IMR-90 (cell line): ENCODE results near the gene TRIO. TPM values are rescaled to one million over a fixed set of nuclear protein-coding genes. Genes with fewer than 3 reads are reported as not detected.

Source experiments
- ATAC-seq: fragments of 200-7000 bp; cut with Tn5 transposase; 2 replicates; pipeline ENCODE4 v1.9.1; 2020; ENCODE audit warnings: low read depth, mild to moderate bottlenecking, moderate library complexity
- BruUV-seq: library from RNA; stranded (reverse); fragments of 400-500 nt; replicated peaks from 2 replicates; lab custom pipeline; 2021; lab: Mats Ljungman, UMichigan
- CTCF ChIA-PET: fragments of 300-600 bp; formaldehyde crosslinking; extraction: SDS; loops from one replicate; lab custom pipeline; 2021; ENCODE audit warnings: antibody characterized with exemption; lab: Yijun Ruan, JAX
- POLR2A ChIA-PET: fragments of 300-600 bp; sonication (Branson Sonifier 250); formaldehyde crosslinking; loops from one replicate; lab custom pipeline; 2022; ENCODE audit warnings: antibody characterized with exemption; ENCODE audit not compliant: unreplicated experiment; lab: Charles Lee
- DNase-seq: peaks from one replicate; pipeline ENCODE4 v3.0.0; 2013
- H2AFZ ChIP-seq: replicated peaks from 2 replicates; pipeline ENCODE3; 2013; ENCODE audit warnings: low read length, mild to moderate bottlenecking; ENCODE audit not compliant: poor library complexity
- H2AK5ac ChIP-seq: 2 replicates; pipeline ENCODE4 v1.6.1; 2013; ENCODE audit warnings: low read depth, low read length, inconsistent platforms
- H2AK9ac ChIP-seq: replicated peaks from 2 replicates; pipeline ENCODE3; 2013; ENCODE audit warnings: mild to moderate bottlenecking, low read depth, low read length, moderate library complexity; ENCODE audit not compliant: poor library complexity
- H2BK120ac ChIP-seq: 2 replicates; pipeline ENCODE4 v1.6.1; 2013; ENCODE audit warnings: low read depth, low read length, inconsistent platforms
- H2BK15ac ChIP-seq: 3 replicates; pipeline ENCODE4 v1.6.1; 2013; ENCODE audit warnings: low read depth, low read length, inconsistent platforms
- H2BK20ac ChIP-seq: 2 replicates; pipeline ENCODE4 v1.6.1; 2013; ENCODE audit warnings: low read depth, mild to moderate bottlenecking, inconsistent platforms, low read length, moderate library complexity
- H2BK5ac ChIP-seq: 2 replicates; pipeline ENCODE4 v1.6.1; 2013; ENCODE audit warnings: mild to moderate bottlenecking, low read depth, low read length, inconsistent platforms; ENCODE audit not compliant: poor library complexity, severe bottlenecking
- H3K14ac ChIP-seq: replicated peaks from 2 replicates; pipeline ENCODE4 v1.6.1; 2013; ENCODE audit warnings: low read depth, low read length, inconsistent platforms
- H3K18ac ChIP-seq: 2 replicates; pipeline ENCODE4 v1.6.1; 2013; ENCODE audit warnings: low read depth, low read length, control low read depth
- H3K23ac ChIP-seq: 2 replicates; pipeline ENCODE4 v1.6.1; 2013; ENCODE audit warnings: low read depth, low read length, inconsistent platforms
- H3K27ac ChIP-seq: 2 replicates; pipeline ENCODE4 v1.5.1; 2013; ENCODE audit warnings: mild to moderate bottlenecking, control low read depth, low read length; ENCODE audit not compliant: insufficient read depth
- H3K27me3 ChIP-seq: 2 replicates; pipeline ENCODE4 v1.6.1; 2013; ENCODE audit warnings: low read length; ENCODE audit not compliant: control insufficient read depth, insufficient read depth
- H3K36me3 ChIP-seq: 2 replicates; pipeline ENCODE4 v1.6.1; 2013; ENCODE audit warnings: low read length, mixed read lengths; ENCODE audit not compliant: control insufficient read depth, insufficient read depth
- H3K4ac ChIP-seq: 2 replicates; pipeline ENCODE4 v1.6.1; 2013; ENCODE audit warnings: low read depth, low read length, inconsistent platforms
- H3K4me1 ChIP-seq: 2 replicates; pipeline ENCODE4 v1.6.1; 2013; ENCODE audit warnings: low read length, mixed read lengths; ENCODE audit not compliant: control insufficient read depth, insufficient read depth
- H3K4me2 ChIP-seq: 2 replicates; pipeline ENCODE4 v1.6.1; 2013; ENCODE audit warnings: low read depth, mild to moderate bottlenecking, control low read depth, low read length, moderate library complexity
- H3K4me3 ChIP-seq: 2 replicates; pipeline ENCODE4 v1.5.1; 2013; ENCODE audit warnings: low read depth, mild to moderate bottlenecking, control low read depth, low read length, moderate library complexity; ENCODE audit not compliant: insufficient read depth
- H3K56ac ChIP-seq: 2 replicates; pipeline ENCODE4 v1.6.1; 2013; ENCODE audit warnings: low read length, inconsistent platforms; ENCODE audit not compliant: insufficient read depth; ENCODE audit errors: extremely low read depth
- H3K79me1 ChIP-seq, 2 experiments: 2 replicates each; pipeline ENCODE4 v1.6.1; 2013; ENCODE audit warnings: low read length in 2 of 2, inconsistent platforms in 1 of 2, low read depth in 1 of 2
- H3K9ac ChIP-seq: 2 replicates; pipeline ENCODE4 v1.6.1; 2013; ENCODE audit warnings: low read depth, low read length, control low read depth
- H3K9me1 ChIP-seq: 2 replicates; pipeline ENCODE4 v1.6.1; 2013; ENCODE audit warnings: low read length, inconsistent platforms; ENCODE audit not compliant: insufficient read depth
- H3K9me3 ChIP-seq: 2 replicates; pipeline ENCODE4 v1.6.1; 2013; ENCODE audit warnings: low read length; ENCODE audit not compliant: control insufficient read depth, insufficient read depth
- H4K20me1 ChIP-seq: 2 replicates; pipeline ENCODE4 v1.6.1; 2013; ENCODE audit warnings: low read length, inconsistent platforms; ENCODE audit not compliant: insufficient read depth
- H4K5ac ChIP-seq: 2 replicates; pipeline ENCODE4 v1.6.1; 2013; ENCODE audit warnings: mild to moderate bottlenecking, low read depth, low read length, control low read depth
- H4K8ac ChIP-seq, 2 experiments: 2 replicates each; pipeline ENCODE4 v1.6.1; 2013; ENCODE audit warnings: low read depth in 2 of 2, low read length in 2 of 2, control low read depth in 1 of 2, inconsistent platforms in 1 of 2
- H4K91ac ChIP-seq: 2 replicates; pipeline ENCODE4 v1.6.1; 2013; ENCODE audit warnings: low read depth, low read length, inconsistent platforms; ENCODE audit not compliant: insufficient read depth
- BHLHE40 ChIP-seq: fragments of 150-350 bp; IDR thresholded peaks from 2 replicates; pipeline ENCODE4 v1.6.1; 2016; ENCODE audit warnings: mild to moderate bottlenecking, low read depth, low read length
- CEBPB ChIP-seq: IDR thresholded peaks from 2 replicates; pipeline ENCODE4 v1.6.1; 2012; ENCODE audit warnings: low read depth, low read length, improper control_type of control experiment
- CHD1 ChIP-seq: IDR thresholded peaks from 2 replicates; pipeline ENCODE4 v1.6.1; 2012; ENCODE audit warnings: low read depth, low read length, improper control_type of control experiment
- FOS ChIP-seq: fragments of 150-350 bp; IDR thresholded peaks from 2 replicates; pipeline ENCODE4 v1.6.1; 2016; ENCODE audit warnings: low read depth, low read length
- MAFK ChIP-seq: IDR thresholded peaks from 2 replicates; pipeline ENCODE4 v1.6.1; 2012; ENCODE audit warnings: low read depth, low read length, improper control_type of control experiment
- MAZ ChIP-seq: IDR thresholded peaks from 2 replicates; pipeline ENCODE4 v1.6.1; 2012; ENCODE audit warnings: low read depth, mild to moderate bottlenecking, low read length, improper control_type of control experiment, moderate library complexity, borderline replicate concordance
- MXI1 ChIP-seq: IDR thresholded peaks from 2 replicates; pipeline ENCODE4 v1.6.1; 2012; ENCODE audit warnings: low read depth, mild to moderate bottlenecking, low read length, moderate library complexity, borderline replicate concordance
- NFE2L2 ChIP-seq: fragments of 150-350 bp; IDR thresholded peaks from 2 replicates; pipeline ENCODE4 v1.6.1; 2016; ENCODE audit warnings: low read depth, mild to moderate bottlenecking, low read length
- POLR2A ChIP-seq: IDR thresholded peaks from 2 replicates; pipeline ENCODE4 v1.6.1; 2012; ENCODE audit warnings: mild to moderate bottlenecking, low read depth, low read length
- RAD21 ChIP-seq: IDR thresholded peaks from 2 replicates; pipeline ENCODE4 v1.6.1; 2012; ENCODE audit warnings: low read length, improper control_type of control experiment
- RCOR1 ChIP-seq: IDR thresholded peaks from 2 replicates; pipeline ENCODE4 v1.6.1; 2012; ENCODE audit warnings: mild to moderate bottlenecking, low read length, improper control_type of control experiment; ENCODE audit not compliant: insufficient replicate concordance
- RFX5 ChIP-seq: IDR thresholded peaks from 2 replicates; pipeline ENCODE4 v1.8.0; 2012; ENCODE audit warnings: low read depth, mild to moderate bottlenecking, low read length, moderate library complexity
- SMC3 ChIP-seq: fragments of 150-350 bp; IDR thresholded peaks from 2 replicates; pipeline ENCODE4 v1.6.1; 2016; ENCODE audit warnings: low read depth, mild to moderate bottlenecking, antibody characterized with exemption, low read length, moderate library complexity
- WGBS, 2 experiments: methylation state at CpG; one replicate each; pipeline versions ENCODE4 v1.1.5 to v1.1.7; 2013; ENCODE audit warnings: missing lambda C conversion rate in 2 of 2; ENCODE audit not compliant: insufficient read length in 1 of 2; ENCODE audit errors: extremely low coverage in 2 of 2; 5-methylcytosine and 5-hydroxymethylcytosine counted together
- dilution Hi-C: fragments of 300-500 bp; cut with HindIII; formaldehyde crosslinking; loops from one replicate; pipeline ENCODE4 v1.14.3; 2018; ENCODE audit warnings: low sequenced_read_pairs; ENCODE audit not compliant: unreplicated experiment
- in situ Hi-C: fragments of 300-500 bp; cut with MboI; formaldehyde crosslinking; loops from 3 replicates; pipeline ENCODE4 v1.14.3; 2019; ENCODE audit warnings: low sequenced_read_pairs, inconsistent platforms, mixed read lengths
- intact Hi-C: fragments of 100-400 bp; cut with micrococcal nuclease; formaldehyde crosslinking; loops from 2 replicates; pipeline ENCODE4 v1.10.0; 2022
- polyA plus RNA-seq, 3 experiments: library from polyadenylated mRNA; depleted of rRNA; stranded (reverse); fragments of >200 nt; gene quantifications; 2 replicates each; pipeline ENCODE4 v1.2.3, GENCODE V29; 2012; ENCODE audit warnings: low replicate concordance in 1 of 3
- total RNA-seq: library from RNA; depleted of rRNA; stranded (reverse); fragments of >200 nt; gene quantifications from 2 replicates; pipeline ENCODE4 v1.2.3, GENCODE V29; 2012
- TF ChIP-seq, protein P1 (sequence below): fragments of 150-350 bp; IDR thresholded peaks from 2 replicates; pipeline ENCODE4 v1.6.1; 2016; ENCODE audit warnings: low read depth, mild to moderate bottlenecking, low read length, moderate library complexity, borderline replicate concordance
- TF ChIP-seq, protein P2 (sequence below): conservative IDR thresholded peaks from 2 replicates; pipeline ENCODE4 v1.5.1; 2012; ENCODE audit warnings: mild to moderate bottlenecking, low read depth, low read length, improper control_type of control experiment
- TF ChIP-seq, protein P3 (sequence below): fragments of 150-350 bp; IDR thresholded peaks from 2 replicates; pipeline ENCODE4 v1.6.1; 2017; ENCODE audit warnings: mild to moderate bottlenecking, antibody characterized with exemption, low read length, low read depth

The TRIO gene
- total and polyA plus RNA-seq, 2 of the 4 experiments (the other 2 are of a cell fraction): 206 to 522 TPM

DNA sequence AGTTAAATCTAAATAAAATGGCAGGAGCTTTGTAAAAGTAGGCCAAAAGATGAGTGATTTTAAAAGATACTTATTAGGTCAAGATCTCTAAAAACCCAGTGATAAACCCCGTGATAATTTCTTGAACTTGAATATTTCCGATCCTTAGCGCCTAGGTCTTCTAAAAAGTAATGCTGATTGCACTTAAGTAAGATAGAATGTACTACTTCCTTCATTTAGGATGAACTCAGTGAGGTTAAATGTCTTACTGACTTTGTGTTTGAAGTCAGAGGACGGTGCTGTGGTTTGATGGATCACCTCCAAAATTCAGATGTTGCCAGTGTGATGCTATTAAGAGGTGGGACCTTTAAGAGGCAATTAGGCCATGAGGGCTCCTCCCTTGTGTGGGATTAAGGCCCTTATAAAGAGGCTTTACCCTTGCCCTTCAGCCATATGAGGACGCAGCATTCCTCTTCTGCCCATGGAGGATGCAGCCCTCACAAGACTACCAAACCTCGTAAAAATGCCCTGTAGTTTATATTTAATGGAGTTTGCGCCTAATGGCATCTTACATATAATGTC lies 130.1 kb downstream of the TRIO start:
- TF ChIP-seq, protein P1, sequence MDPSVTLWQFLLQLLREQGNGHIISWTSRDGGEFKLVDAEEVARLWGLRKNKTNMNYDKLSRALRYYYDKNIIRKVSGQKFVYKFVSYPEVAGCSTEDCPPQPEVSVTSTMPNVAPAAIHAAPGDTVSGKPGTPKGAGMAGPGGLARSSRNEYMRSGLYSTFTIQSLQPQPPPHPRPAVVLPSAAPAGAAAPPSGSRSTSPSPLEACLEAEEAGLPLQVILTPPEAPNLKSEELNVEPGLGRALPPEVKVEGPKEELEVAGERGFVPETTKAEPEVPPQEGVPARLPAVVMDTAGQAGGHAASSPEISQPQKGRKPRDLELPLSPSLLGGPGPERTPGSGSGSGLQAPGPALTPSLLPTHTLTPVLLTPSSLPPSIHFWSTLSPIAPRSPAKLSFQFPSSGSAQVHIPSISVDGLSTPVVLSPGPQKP: no peak
- TF ChIP-seq NFE2L2 (no peak), FOS (no peak), BHLHE40 (no peak), RAD21 (no peak), POLR2A (no peak), MXI1 (no peak), RFX5 (no peak), MAFK (no peak), RCOR1 (no peak), CHD1 (no peak), CEBPB (no peak), SMC3 (no peak), MAZ (no peak)
- TF ChIP-seq, protein P2, sequence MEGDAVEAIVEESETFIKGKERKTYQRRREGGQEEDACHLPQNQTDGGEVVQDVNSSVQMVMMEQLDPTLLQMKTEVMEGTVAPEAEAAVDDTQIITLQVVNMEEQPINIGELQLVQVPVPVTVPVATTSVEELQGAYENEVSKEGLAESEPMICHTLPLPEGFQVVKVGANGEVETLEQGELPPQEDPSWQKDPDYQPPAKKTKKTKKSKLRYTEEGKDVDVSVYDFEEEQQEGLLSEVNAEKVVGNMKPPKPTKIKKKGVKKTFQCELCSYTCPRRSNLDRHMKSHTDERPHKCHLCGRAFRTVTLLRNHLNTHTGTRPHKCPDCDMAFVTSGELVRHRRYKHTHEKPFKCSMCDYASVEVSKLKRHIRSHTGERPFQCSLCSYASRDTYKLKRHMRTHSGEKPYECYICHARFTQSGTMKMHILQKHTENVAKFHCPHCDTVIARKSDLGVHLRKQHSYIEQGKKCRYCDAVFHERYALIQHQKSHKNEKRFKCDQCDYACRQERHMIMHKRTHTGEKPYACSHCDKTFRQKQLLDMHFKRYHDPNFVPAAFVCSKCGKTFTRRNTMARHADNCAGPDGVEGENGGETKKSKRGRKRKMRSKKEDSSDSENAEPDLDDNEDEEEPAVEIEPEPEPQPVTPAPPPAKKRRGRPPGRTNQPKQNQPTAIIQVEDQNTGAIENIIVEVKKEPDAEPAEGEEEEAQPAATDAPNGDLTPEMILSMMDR: no peak
- TF ChIP-seq, protein P3, sequence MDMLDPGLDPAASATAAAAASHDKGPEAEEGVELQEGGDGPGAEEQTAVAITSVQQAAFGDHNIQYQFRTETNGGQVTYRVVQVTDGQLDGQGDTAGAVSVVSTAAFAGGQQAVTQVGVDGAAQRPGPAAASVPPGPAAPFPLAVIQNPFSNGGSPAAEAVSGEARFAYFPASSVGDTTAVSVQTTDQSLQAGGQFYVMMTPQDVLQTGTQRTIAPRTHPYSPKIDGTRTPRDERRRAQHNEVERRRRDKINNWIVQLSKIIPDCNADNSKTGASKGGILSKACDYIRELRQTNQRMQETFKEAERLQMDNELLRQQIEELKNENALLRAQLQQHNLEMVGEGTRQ: no peak
- in situ Hi-C loops: no loop called here
- peaks cover 27% of the 10 kb centered on the region for H3K4me1 ChIP-seq

More for the DNA sequence above, 130.1 kb downstream of the TRIO start:
- no peak for DNase-seq
- peaks cover 6 to 46% of the 10 kb centered on the region in 2 experiments; a peak in 3 of 4 replicates for H3K79me1 ChIP-seq
- H2AFZ ChIP-seq: no peak overlapping the region
- no peak overlapping the region for H2BK15ac ChIP-seq
- no CpG with 5 or more reads among the region's 7 CpGs for WGBS, 2 experiments
- H3K4ac ChIP-seq: peak overlapping the region; percentile 37; the same call in 1 of the 2 replicates
- H3K18ac ChIP-seq: peak overlapping the region; percentile 16; the same call in 1 of the 2 replicates
- H2AK5ac ChIP-seq: no peak overlapping the region
- H3K9ac ChIP-seq: no peak overlapping the region
- intact Hi-C loops: loop anchor here (5.0 kb wide), 2 partner anchors 81 to 266 kb away; no protein-coding TSS in a partner anchor
- peaks cover 71% of the 10 kb centered on the region for H4K20me1 ChIP-seq
- H3K14ac ChIP-seq: no peak overlapping the region; the same call in 1 of the 2 replicates
- BruUV-seq: no TSS peak
- H2BK5ac ChIP-seq: peak overlapping the region; percentile 57
- ATAC-seq: no peak
- H3K27me3 ChIP-seq: no peaks in the 10 kb centered on the region
- H3K27ac ChIP-seq: no peak overlapping the region; the same call in 1 of the 2 replicates
- POLR2A ChIA-PET: no interaction called here
- dilution Hi-C loops: no loop called here
- H3K9me1 ChIP-seq: peaks cover 22% of the 10 kb centered on the region
- H3K4me3 ChIP-seq: no peak overlapping the region
- H2BK20ac ChIP-seq: no peak overlapping the region
- H2AK9ac ChIP-seq: no peak overlapping the region
- H4K91ac ChIP-seq: no peak overlapping the region
- H3K36me3 ChIP-seq: peaks cover 24% of the 10 kb centered on the region
- H4K8ac ChIP-seq: 0 out of 4 replicates have a peak overlapping the region, but pooled peaks of 1 of the 2 experiments have one; percentile 1
- no peak overlapping the region for H3K56ac ChIP-seq
- H3K9me3 ChIP-seq: no peaks in the 10 kb centered on the region
- CTCF ChIA-PET: no interaction called here
- no peak overlapping the region for H3K4me2 ChIP-seq
- no peak overlapping the region for H4K5ac ChIP-seq
- no peak overlapping the region for H2BK120ac ChIP-seq
- H3K23ac ChIP-seq: peak overlapping the region; percentile 29; the same call in 1 of the 2 replicates
